Lower lobe of right lung (tissue), 2 donors: ENCODE results near the gene KRT1. TPM values are rescaled to one million over a fixed set of nuclear protein-coding genes. Genes with fewer than 3 reads are reported as not detected.

Source experiments
- ATAC-seq, 2 donors: fragments of 200-7000 bp; cut with Tn5 transposase; one replicate each; pipeline ENCODE4 v1.9.1; 2020 to 2022; ENCODE audit warnings: mild to moderate bottlenecking in 2 of 2, moderate library complexity in 2 of 2
- DNase-seq: peaks from one replicate; pipeline ENCODE4 v3.0.0-alpha.2; 2020
- H3K27ac ChIP-seq: fragments of 200-600 bp; one replicate; pipeline ENCODE4 v1.8.0; 2022
- H3K27me3 ChIP-seq: fragments of 200-600 bp; one replicate; pipeline ENCODE4 v1.8.0; 2022; ENCODE audit warnings: low read depth
- H3K36me3 ChIP-seq: fragments of 200-600 bp; one replicate; pipeline ENCODE4 v1.8.0; 2022; ENCODE audit warnings: mild to moderate bottlenecking
- H3K4me1 ChIP-seq: fragments of 200-600 bp; one replicate; pipeline ENCODE4 v1.8.0; 2022
- H3K4me3 ChIP-seq: fragments of 200-600 bp; one replicate; pipeline ENCODE4 v1.8.0; 2022; ENCODE audit warnings: mild to moderate bottlenecking
- H3K9me3 ChIP-seq: fragments of 200-600 bp; one replicate; pipeline ENCODE4 v1.8.0; 2022
- CTCF ChIP-seq: fragments of 200-600 bp; IDR thresholded peaks from one replicate; pipeline ENCODE4 v1.8.0; 2022; ENCODE audit warnings: antibody characterized with exemption, mild to moderate bottlenecking
- intact Hi-C: fragments of 100-400 bp; cut with DNase I; formaldehyde crosslinking; loops from one replicate; pipeline ENCODE4 v1.11.0; 2022
- total RNA-seq: library from RNA; stranded (reverse); fragmentation: NEBNext Ultra II Directional; extraction: Animal tissue kit (Norgen Biotek cat#: 25700); gene quantifications from one replicate; pipeline ENCODE4 v1.2.1, GENCODE V29; 2021
- donor health status: DM: no; HTN: yes; CAD: no; lungs with severe emphysema.

KRT1 gene
- total RNA-seq, 1 donor from 2014 or later, result 1.3 TPM

GRCh38 chr12:52651726-52652261, 28.4 kb downstream of the KRT1 start, which contains the start of gene KRT2:
KRT2 (minus strand) TSS chr12:52652211; CDS start chr12:52652142, 69 bp downstream.
- peaks cover 4% of the 10 kb centered on the region for H3K27me3 ChIP-seq
- DNase-seq (no peak), ATAC-seq (no peak)
- H3K4me3 ChIP-seq, result no peak within 1 kb of the TSS
- no peaks in the 10 kb centered on the region for H3K36me3 ChIP-seq
- H3K9me3 ChIP-seq, result no peaks in the 10 kb centered on the region
- no peak within 1 kb of the TSS for H3K27ac ChIP-seq
- no peak for TF ChIP-seq CTCF
- intact Hi-C loops, result no loop called here
- H3K4me1 ChIP-seq, result no peaks in the 10 kb centered on the region

GRCh38 chr12:52650520-52651081, 29.6 kb downstream of the KRT1 start:
- no peak for TF ChIP-seq CTCF
- no peak overlapping the region for H3K27ac ChIP-seq
- no peaks in the 10 kb centered on the region for H3K9me3 ChIP-seq
- H3K4me3 ChIP-seq, result no peak overlapping the region
- DNase-seq, result no peak
- H3K4me1 ChIP-seq, result no peaks in the 10 kb centered on the region
- intact Hi-C loops, result no loop called here
- H3K36me3 ChIP-seq, result no peaks in the 10 kb centered on the region
- no peak for ATAC-seq
- peaks cover 4% of the 10 kb centered on the region for H3K27me3 ChIP-seq

- intact Hi-C loops, result no loop called here
- peaks cover 8% of the 10 kb centered on the region for H3K27me3 ChIP-seq
- DNase-seq (no peak), ATAC-seq (no peak)
- H3K36me3 ChIP-seq, result no peaks in the 10 kb centered on the region
- no peak overlapping the region for H3K27ac ChIP-seq
- H3K4me3 ChIP-seq, result no peak overlapping the region
- H3K9me3 ChIP-seq, result no peaks in the 10 kb centered on the region
- H3K4me1 ChIP-seq, result no peaks in the 10 kb centered on the region
- no peak for TF ChIP-seq CTCF
These were observed 31.1 kb downstream of the KRT1 start for GRCh38 chr12:52649066-52649465.

GRCh38 chr12:52648012-52648550, 32.1 kb downstream of the KRT1 start:
- ATAC-seq (no peak), DNase-seq (no peak)
- H3K9me3 ChIP-seq, result no peaks in the 10 kb centered on the region
- TF ChIP-seq CTCF, result no peak
- no peak overlapping the region for H3K27ac ChIP-seq
- intact Hi-C loops, result no loop called here
- H3K36me3 ChIP-seq, result no peaks in the 10 kb centered on the region
- peaks cover 8% of the 10 kb centered on the region for H3K27me3 ChIP-seq
- H3K4me3 ChIP-seq, result no peak overlapping the region
- no peaks in the 10 kb centered on the region for H3K4me1 ChIP-seq

GRCh38 chr12:52647601-52648000, 32.6 kb downstream of the KRT1 start:
- Histone ChIP-seq H3K4me3 (no peak overlapping the region), H3K27me3 (peaks cover 8% of the 10 kb centered on the region), H3K36me3 (no peaks in the 10 kb centered on the region), H3K27ac (no peak overlapping the region), H3K4me1 (no peaks in the 10 kb centered on the region), H3K9me3 (no peaks in the 10 kb centered on the region)
- intact Hi-C loops, result no loop called here
- DNase-seq, result no peak
- no peak for TF ChIP-seq CTCF
- no peak for ATAC-seq
